GM19043 (cell line): Measurements from ENCODE around the gene TRPV3.
"Not testable (repeated sequence)": the region's sequence is repeated elsewhere in the genome, so short reads cannot be mapped to it uniquely, and the experiment has no call there.

Experiments used
- ATAC-seq: cut with Tn5 transposase; IDR thresholded peaks from one replicate; pipeline ENCODE4 v1.9.1; 2021; ENCODE audit warnings: low read depth; ENCODE audit not compliant: unreplicated experiment

TRPV3 gene

GRCh38 chr17:3475812-3476610 lies 81.6 kb downstream of the TRPV3 start, which contains the start of gene ASPA:
Gene ASPA, plus strand, starts transcription at chr17:3475997. Its CDS starts 163 bp downstream, at chr17:3476160.
- ATAC-seq: no peak

- ATAC-seq: no peak
Measured at GRCh38 chr17:3475251-3475685, 82.3 kb downstream of the TRPV3 start.

GRCh38 chr17:3474212-3474611 lies 83.4 kb downstream of the TRPV3 start:
- ATAC-seq: no peak

- ATAC-seq: no peak
Measured at GRCh38 chr17:3472137-3472536, 85.5 kb downstream of the TRPV3 start.

GRCh38 chr17:3471599-3471998 lies 86.0 kb downstream of the TRPV3 start, which contains the start of gene SPATA22:
Gene SPATA22, minus strand, starts transcription at chr17:3471819. Its CDS starts 2,494 bp downstream, at chr17:3469325.
- ATAC-seq: no peak

- no peak for ATAC-seq
Measured at GRCh38 chr17:3469529-3469928, 88.1 kb downstream of the TRPV3 start.

GRCh38 chr17:3466355-3466754 lies 91.3 kb downstream of the TRPV3 start:
- ATAC-seq: not testable (repeated sequence)
